CD14-positive monocyte (primary cell): Measurements from ENCODE around the gene AADAC. TPM values are rescaled to one million over a fixed set of nuclear protein-coding genes. Genes with fewer than 3 reads are reported as not detected.

Experiments
- DNase-seq, 3 donors: peaks; one replicate each; pipeline ENCODE4 v3.0.0-alpha.2; 2011 to 2022
- H2AFZ ChIP-seq: 2 replicates; pipeline ENCODE4 v1.6.0; 2012; ENCODE audit warnings: mild to moderate bottlenecking, low read depth, low read length, inconsistent platforms; ENCODE audit not compliant: insufficient read depth, poor library complexity, severe bottlenecking
- H3K27ac ChIP-seq, 2 donors: 1 replicate in 1 of 2; 2 replicates in 1 of 2; pipeline ENCODE4 v1.5.1; 2012 to 2013; ENCODE audit warnings: low read length in 2 of 2, control low read depth in 1 of 2, inconsistent platforms in 1 of 2, low read depth in 1 of 2, mild to moderate bottlenecking in 1 of 2
- H3K27me3 ChIP-seq, 2 donors: one replicate each; pipeline versions ENCODE4 v1.6.0 to v1.6.1; 2011 to 2013; ENCODE audit warnings: low read length in 2 of 2; ENCODE audit not compliant: control insufficient read depth in 2 of 2, insufficient read depth in 2 of 2
- H3K36me3 ChIP-seq, 2 donors: replicated peaks in 1 of 2; 1 replicate in 1 of 2; 2 replicates in 1 of 2; pipeline versions ENCODE4 v1.5.1 to v1.6.1; 2012 to 2013; ENCODE audit warnings: low read length in 2 of 2, control low read depth in 1 of 2, inconsistent platforms in 1 of 2, mild to moderate bottlenecking in 1 of 2; ENCODE audit not compliant: insufficient read depth in 2 of 2, control insufficient read depth in 1 of 2
- H3K4me1 ChIP-seq, 2 donors: 1 replicate in 1 of 2; 2 replicates in 1 of 2; pipeline versions ENCODE4 v1.5.1 to v1.6.1; 2012 to 2013; ENCODE audit warnings: low read length in 2 of 2, control low read depth in 1 of 2, inconsistent platforms in 1 of 2, mild to moderate bottlenecking in 1 of 2, moderate library complexity in 1 of 2; ENCODE audit not compliant: insufficient read depth in 2 of 2, control insufficient read depth in 1 of 2
- H3K4me2 ChIP-seq: replicated peaks from 2 replicates; pipeline ENCODE3; 2012; ENCODE audit warnings: low read length, moderate library complexity, mild to moderate bottlenecking; ENCODE audit not compliant: poor library complexity, severe bottlenecking; ENCODE audit errors: extremely low read depth
- H3K4me3 ChIP-seq, 3 experiments: fragments of 200-600 bp in 1 of 3; sonication (generic) in 1 of 3; replicated peaks in 1 of 3; 1 replicate in 2 of 3; 2 replicates in 1 of 3; pipeline ENCODE4 v1.5.1; 2011 to 2013; ENCODE audit warnings: low read length in 3 of 3, mild to moderate bottlenecking in 3 of 3, control low read depth in 2 of 3, low read depth in 2 of 3, inconsistent platforms in 1 of 3, moderate library complexity in 1 of 3
- H3K79me2 ChIP-seq: 2 replicates; pipeline ENCODE4 v1.6.0; 2012; ENCODE audit warnings: mild to moderate bottlenecking, control low read depth, inconsistent platforms, low read length, moderate library complexity; ENCODE audit not compliant: insufficient read depth
- H3K9ac ChIP-seq: 2 replicates; pipeline ENCODE4 v1.6.0; 2017; ENCODE audit warnings: low read length, mild to moderate bottlenecking; ENCODE audit not compliant: insufficient read depth, poor library complexity, severe bottlenecking
- H3K9me3 ChIP-seq, 2 donors: replicated peaks in 1 of 2; 1 replicate in 1 of 2; 2 replicates in 1 of 2; pipeline versions ENCODE4 v1.5.1 to v1.6.1; 2012 to 2013; ENCODE audit warnings: low read length in 2 of 2, control low read depth in 1 of 2; ENCODE audit not compliant: control insufficient read depth in 1 of 2, insufficient read depth in 1 of 2
- H4K20me1 ChIP-seq: 2 replicates; pipeline ENCODE4 v1.6.0; 2012; ENCODE audit warnings: mild to moderate bottlenecking, low read length, control low read depth, moderate library complexity; ENCODE audit not compliant: insufficient read depth
- H3K27ac Mint-ChIP-seq, 7 donors: one replicate each; pipeline ENCODE4 v1.8.0; 2020; ENCODE audit warnings: mild to moderate bottlenecking in 7 of 7, mixed read lengths in 7 of 7, moderate library complexity in 6 of 7, inconsistent platforms in 2 of 7
- H3K27me3 Mint-ChIP-seq, 3 donors: one replicate each; pipeline ENCODE4 v1.8.0; 2021 to 2022; ENCODE audit warnings: low read depth in 3 of 3, mild to moderate bottlenecking in 3 of 3, mixed read lengths in 3 of 3, moderate library complexity in 3 of 3, inconsistent platforms in 1 of 3
- H3K36me3 Mint-ChIP-seq, 2 donors: one replicate each; pipeline ENCODE4 v1.8.0; 2020; ENCODE audit warnings: mixed read lengths in 2 of 2, inconsistent platforms in 1 of 2, mild to moderate bottlenecking in 1 of 2
- H3K4me1 Mint-ChIP-seq: one replicate; pipeline ENCODE4 v1.8.0; 2020; ENCODE audit warnings: mild to moderate bottlenecking, mixed read lengths
- H3K4me3 Mint-ChIP-seq, 2 donors: one replicate each; pipeline ENCODE4 v1.8.0; 2020; ENCODE audit warnings: mild to moderate bottlenecking in 2 of 2, mixed read lengths in 2 of 2, moderate library complexity in 1 of 2
- H3K9me3 Mint-ChIP-seq, 7 donors: one replicate each; pipeline ENCODE4 v1.8.0; 2020 to 2022; ENCODE audit warnings: mixed read lengths in 7 of 7, mild to moderate bottlenecking in 6 of 7, moderate library complexity in 6 of 7, inconsistent platforms in 2 of 7
- CTCF ChIP-seq: fragments of 200-600 bp; IDR thresholded peaks from one replicate; pipeline ENCODE4 v1.8.0; 2022; ENCODE audit warnings: antibody characterized with exemption, mild to moderate bottlenecking
- WGBS: methylation state at CpG from one replicate; pipeline ENCODE4 v1.1.5; 2013; ENCODE audit warnings: missing lambda C conversion rate; ENCODE audit not compliant: insufficient coverage; 5-methylcytosine and 5-hydroxymethylcytosine counted together
- intact Hi-C, 2 donors: fragments of 100-400 bp; cut with micrococcal nuclease; formaldehyde crosslinking; loops; one replicate each; pipeline versions ENCODE4 v1.15.0 to v1.15.1; 2023
- polyA plus RNA-seq, 3 donors: library from polyadenylated mRNA; depleted of rRNA in 1 of 3; unstranded in 2 of 3; stranded (reverse) in 1 of 3; fragments of 300-500 nt in 2 of 3; fragments of >200 nt in 1 of 3; fragmentation: Illumina TruSeq in 2 of 3; gene quantifications; 1 replicate in 2 of 3; 2 replicates in 1 of 3; pipeline ENCODE4 v1.2.3, GENCODE V29; 2012 to 2021

AADAC gene
- polyA plus RNA-seq, 3 donors: not detected

- no peak overlapping the region for H3K9ac ChIP-seq
- Mint-ChIP-seq H3K4me3 (no peak overlapping the region), H3K4me1 (no peaks in the 10 kb centered on the region), H3K36me3 (no peaks in the 10 kb centered on the region), H3K9me3 (peaks cover 0 to 8% (median 4%) of the 10 kb centered on the region in 7 donors), H3K27me3 (no peaks in the 10 kb centered on the region), H3K27ac (no peak overlapping the region)
- no peak overlapping the region for H3K4me2 ChIP-seq
- no peaks in the 10 kb centered on the region for H3K4me1 ChIP-seq
- peaks cover 0 to 4% of the 10 kb centered on the region in 2 donors for H3K9me3 ChIP-seq
- H3K36me3 ChIP-seq: no peaks in the 10 kb centered on the region
- no peaks in the 10 kb centered on the region for H3K79me2 ChIP-seq
- no CpG with 5 or more reads among the region's 2 CpGs for WGBS
- H3K27me3 ChIP-seq: no peaks in the 10 kb centered on the region
- no peak overlapping the region for H2AFZ ChIP-seq
- intact Hi-C loops: no loop called here
- DNase-seq: no peak
- H3K27ac ChIP-seq: no peak overlapping the region
- H3K4me3 ChIP-seq: no peak overlapping the region
- H4K20me1 ChIP-seq: no peaks in the 10 kb centered on the region
- TF ChIP-seq CTCF: no peak
These were observed 21.5 kb upstream of the AADAC start for GRCh38 chr3:151792411-151792810.

- whole genome bisulfite sequencing: 100% methylated on average over 1 of the region's 2 CpGs
These were observed 20.3 kb upstream of the AADAC start for GRCh38 chr3:151793636-151794035.

More at GRCh38 chr3:151793636-151794035, 20.3 kb upstream of the AADAC start:
- H4K20me1 ChIP-seq: no peaks in the 10 kb centered on the region
- H3K4me3 ChIP-seq: no peak overlapping the region
- Mint-ChIP-seq H3K36me3 (no peaks in the 10 kb centered on the region), H3K9me3 (peaks cover 0 to 8% (median 4%) of the 10 kb centered on the region in 7 donors), H3K4me1 (no peaks in the 10 kb centered on the region), H3K27ac (no peak overlapping the region), H3K4me3 (no peak overlapping the region), H3K27me3 (no peaks in the 10 kb centered on the region)
- H3K4me2 ChIP-seq: no peak overlapping the region
- H2AFZ ChIP-seq: no peak overlapping the region
- no peaks in the 10 kb centered on the region for H3K4me1 ChIP-seq
- no peaks in the 10 kb centered on the region for H3K36me3 ChIP-seq
- no peak overlapping the region for H3K9ac ChIP-seq
- H3K27me3 ChIP-seq: no peaks in the 10 kb centered on the region
- no peak overlapping the region for H3K27ac ChIP-seq
- H3K79me2 ChIP-seq: no peaks in the 10 kb centered on the region
- no peak for TF ChIP-seq CTCF
- no peak for DNase-seq
- H3K9me3 ChIP-seq: peaks cover 0 to 4% of the 10 kb centered on the region in 2 donors
- intact Hi-C loops: no loop called here
